NCI-H748 (cell line): Measurements from ENCODE around the gene TACC2.
"Not testable (repeated sequence)": the region's sequence is repeated elsewhere in the genome, so short reads cannot be mapped to it uniquely, and the experiment has no call there.

Source experiments
- DNase-seq: peaks from one replicate; lab custom pipeline; 2025; ENCODE audit not compliant: unreplicated experiment; lab: John Stamatoyannopoulos, UW

Gene TACC2

GRCh38 chr10:122186816-122187810 lies 198.2 kb downstream of the TACC2 start:
- DNase-seq = no peak

GRCh38 chr10:122188706-122189105 lies 199.7 kb downstream of the TACC2 start:
- DNase-seq = no peak

GRCh38 chr10:122189185-122189584 lies 200.2 kb downstream of the TACC2 start:
- DNase-seq = no peak

GRCh38 chr10:122190176-122190943 lies 201.4 kb downstream of the TACC2 start:
- no peak for DNase-seq

GRCh38 chr10:122191936-122192541 lies 203.1 kb downstream of the TACC2 start:
- no peak for DNase-seq

GRCh38 chr10:122194251-122194650 lies 205.3 kb downstream of the TACC2 start:
- no peak for DNase-seq

GRCh38 chr10:122196218-122196617 lies 207.3 kb downstream of the TACC2 start:
- DNase-seq = no peak

GRCh38 chr10:122197611-122198222 lies 208.8 kb downstream of the TACC2 start:
- DNase-seq = no peak

- DNase-seq = no peak
These were observed 209.7 kb downstream of the TACC2 start for GRCh38 chr10:122198631-122199030.

GRCh38 chr10:122199070-122199469 lies 210.1 kb downstream of the TACC2 start:
- no peak for DNase-seq

GRCh38 chr10:122199689-122200088 lies 210.7 kb downstream of the TACC2 start:
- no peak for DNase-seq

- DNase-seq = no peak
These were observed 212.4 kb downstream of the TACC2 start for GRCh38 chr10:122201401-122201800.

GRCh38 chr10:122203180-122203579 lies 214.2 kb downstream of the TACC2 start:
- DNase-seq = not testable (repeated sequence)

- no peak for DNase-seq
These were observed 215.9 kb downstream of the TACC2 start for GRCh38 chr10:122204691-122205489.

GRCh38 chr10:122206471-122207065 lies 217.6 kb downstream of the TACC2 start:
- DNase-seq = no peak

- no peak for DNase-seq
These were observed 218.2 kb downstream of the TACC2 start for GRCh38 chr10:122207163-122207562.

GRCh38 chr10:122207596-122207995 lies 218.6 kb downstream of the TACC2 start:
- no peak for DNase-seq

GRCh38 chr10:122208571-122209430 lies 219.8 kb downstream of the TACC2 start:
- DNase-seq = no peak
